ENCODE data around the gene CAP2.

Gene CAP2

DNA sequence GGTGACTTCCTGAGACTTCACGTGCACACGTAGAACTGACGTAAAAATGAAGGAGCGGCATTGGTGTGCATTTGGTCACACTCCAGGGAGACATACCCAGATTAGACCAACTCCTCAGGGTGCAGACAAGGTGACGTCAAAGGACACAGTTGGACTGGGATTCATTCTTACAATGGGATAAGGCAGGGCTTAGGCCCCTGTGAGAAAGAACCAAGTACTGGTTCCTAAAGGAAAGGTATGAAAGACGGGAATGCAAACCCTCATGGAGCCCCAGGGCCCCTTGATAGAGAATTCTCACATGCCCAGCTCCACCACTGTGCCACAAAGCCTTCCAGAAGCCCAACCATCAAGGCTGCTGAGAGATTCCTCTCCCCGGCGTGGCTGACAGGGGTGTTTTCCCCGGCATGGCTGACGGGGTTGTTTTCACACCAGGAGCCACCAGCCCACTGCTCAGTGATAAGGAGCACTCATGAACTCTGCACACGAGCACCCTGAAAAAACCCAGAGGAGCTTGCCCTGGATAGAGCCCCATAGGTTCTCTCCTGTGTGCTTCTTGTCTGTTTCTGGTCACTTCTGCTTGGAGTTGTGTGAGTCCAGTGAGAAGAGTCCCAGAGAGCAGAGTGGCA is 90.1 kb downstream of the CAP2 start:
- H4K8ac ChIP-seq (ENCODE audit: low read depth, low read length): no peak overlapping the region
- no peak overlapping the region for H4K91ac ChIP-seq (ENCODE audit: low read depth, low read length)
- H3K79me2 ChIP-seq (ENCODE audit: control insufficient read depth, insufficient read depth, low read length, poor library complexity): no peaks in the 10 kb centered on the region
- H3K4me1 ChIP-seq (ENCODE audit: control insufficient read depth in 1 of 2, insufficient read depth in 2 of 2, low read length in 2 of 2): no peaks in the 10 kb centered on the region
- no peak overlapping the region for H2BK120ac ChIP-seq (ENCODE audit: insufficient read depth, low read length, poor library complexity)
- H3K4me2 ChIP-seq (ENCODE audit: low read length): no peak overlapping the region
- H3K9me3 ChIP-seq (ENCODE audit: insufficient read depth, low read depth, low read length): no peaks in the 10 kb centered on the region
- no peaks in the 10 kb centered on the region for H3K79me1 ChIP-seq (ENCODE audit: low read length)
- H2BK5ac ChIP-seq (ENCODE audit: low read depth, low read length, poor library complexity): no peak overlapping the region
- H3K4me3 ChIP-seq (ENCODE audit: low read depth, low read length): no peak overlapping the region
- no peak overlapping the region for H3K4ac ChIP-seq (ENCODE audit: low read depth, low read length)
- no peaks in the 10 kb centered on the region for H3K27me3 ChIP-seq (ENCODE audit: insufficient read depth, low read length)
- no peak overlapping the region for H2AK5ac ChIP-seq (ENCODE audit: low read length)
- no peak overlapping the region for H3K9ac ChIP-seq (ENCODE audit: low read length)
- WGBS (ENCODE audit: extremely low coverage, insufficient coverage, insufficient read length): no CpG with 5 or more reads among the region's 11 CpGs
- H2BK12ac ChIP-seq (ENCODE audit: low read length): no peak overlapping the region
- H3K14ac ChIP-seq (ENCODE audit: low read length): no peak overlapping the region
- no peak overlapping the region for H3K23ac ChIP-seq (ENCODE audit: low read length)
- H3K36me3 ChIP-seq (ENCODE audit: control insufficient read depth in 1 of 2, insufficient read depth in 2 of 2, low read length in 2 of 2): peaks cover 12 to 26% of the 10 kb centered on the region in 2 experiments
- no peak for DNase-seq
- H3K27ac ChIP-seq (ENCODE audit: low read depth, low read length): no peak overlapping the region
- no peak overlapping the region for H3K18ac ChIP-seq (ENCODE audit: low read length)
- no peak overlapping the region for H4K12ac ChIP-seq (ENCODE audit: low read depth, low read length)
- no peak overlapping the region for H2AFZ ChIP-seq (ENCODE audit: insufficient read depth, low read length, poor library complexity)

DNA sequence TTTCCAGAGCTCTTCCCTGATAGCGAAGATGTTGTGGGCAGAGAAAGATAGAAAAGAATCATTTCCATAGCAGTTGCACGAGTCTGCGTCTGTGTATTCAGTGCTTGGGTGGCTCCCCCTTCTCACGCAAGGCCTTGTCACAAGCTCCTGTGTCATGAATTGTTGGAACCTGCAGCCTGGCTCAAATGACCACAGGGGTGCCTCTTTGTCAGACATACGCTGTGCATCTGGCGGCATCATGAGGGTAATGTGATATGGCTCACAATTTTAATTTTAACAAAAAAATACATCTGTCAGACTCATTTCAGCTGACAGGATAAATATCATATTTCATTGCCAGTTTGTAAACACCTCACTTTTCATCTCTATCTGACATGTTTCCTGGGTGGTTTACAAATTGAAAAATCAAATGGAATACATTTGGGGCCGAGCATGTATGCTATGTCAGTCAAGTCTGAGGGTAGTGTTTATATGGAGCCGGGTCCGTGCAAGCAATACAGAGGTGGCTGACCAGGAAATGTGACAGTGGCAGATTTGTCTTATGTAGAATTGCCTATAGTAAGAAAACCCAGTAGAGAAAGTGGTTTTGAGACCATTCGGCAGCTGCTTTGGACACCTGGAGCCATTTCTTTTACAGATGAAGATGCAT is 90.9 kb downstream of the CAP2 start:
- Histone ChIP-seq H2AFZ (ENCODE audit: insufficient read depth, low read length, poor library complexity) (no peak overlapping the region), H3K4me3 (ENCODE audit: low read depth, low read length) (no peak overlapping the region), H3K9me3 (ENCODE audit: insufficient read depth, low read depth, low read length) (no peaks in the 10 kb centered on the region), H2BK12ac (ENCODE audit: low read length) (no peak overlapping the region), H3K4me2 (ENCODE audit: low read length) (no peak overlapping the region), H3K23ac (ENCODE audit: low read length) (no peak overlapping the region), H2AK5ac (ENCODE audit: low read length) (no peak overlapping the region), H4K8ac (ENCODE audit: low read depth, low read length) (no peak overlapping the region), H3K79me1 (ENCODE audit: low read length) (no peaks in the 10 kb centered on the region), H3K4me1 (ENCODE audit: control insufficient read depth in 1 of 2, insufficient read depth in 2 of 2, low read length in 2 of 2) (no peaks in the 10 kb centered on the region), H2BK120ac (ENCODE audit: insufficient read depth, low read length, poor library complexity) (no peak overlapping the region), H3K27ac (ENCODE audit: low read depth, low read length) (no peak overlapping the region), H3K18ac (ENCODE audit: low read length) (no peak overlapping the region), H4K91ac (ENCODE audit: low read depth, low read length) (no peak overlapping the region), H3K27me3 (ENCODE audit: insufficient read depth, low read length) (no peaks in the 10 kb centered on the region), H4K12ac (ENCODE audit: low read depth, low read length) (no peak overlapping the region), H3K4ac (ENCODE audit: low read depth, low read length) (no peak overlapping the region), H3K14ac (ENCODE audit: low read length) (no peak overlapping the region), H3K36me3 (ENCODE audit: control insufficient read depth in 1 of 2, insufficient read depth in 2 of 2, low read length in 2 of 2) (peaks cover 12 to 23% of the 10 kb centered on the region in 2 experiments), H2BK5ac (ENCODE audit: low read depth, low read length, poor library complexity) (no peak overlapping the region), H3K9ac (ENCODE audit: low read length) (no peak overlapping the region), H3K79me2 (ENCODE audit: control insufficient read depth, insufficient read depth, low read length, poor library complexity) (no peaks in the 10 kb centered on the region)
- no peak for DNase-seq
- no CpG with 5 or more reads among the region's 10 CpGs for WGBS (ENCODE audit: extremely low coverage, insufficient coverage, insufficient read length)

DNA sequence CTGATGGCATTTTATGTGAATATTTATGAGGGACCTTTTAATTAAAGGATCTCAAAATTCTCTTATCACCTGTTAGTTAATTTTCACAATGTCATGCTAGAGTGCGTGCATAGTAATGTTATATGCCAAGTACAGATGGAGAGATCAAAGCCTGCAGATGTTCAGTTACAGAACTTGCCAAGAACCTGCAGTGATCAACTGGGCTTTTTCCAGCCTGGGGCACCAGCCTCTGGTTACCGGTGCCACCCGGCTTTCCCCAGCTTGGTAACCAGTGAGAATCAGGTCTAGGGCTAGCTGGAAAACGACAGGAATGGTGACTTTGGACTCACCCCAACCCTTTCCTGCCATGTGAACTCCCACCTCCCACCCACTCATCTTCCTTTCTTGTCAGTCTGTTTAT is 91.8 kb downstream of the CAP2 start:
- H3K79me1 ChIP-seq (ENCODE audit: low read length): no peaks in the 10 kb centered on the region
- no peak overlapping the region for H3K4me3 ChIP-seq (ENCODE audit: low read depth, low read length)
- no peak overlapping the region for H3K9ac ChIP-seq (ENCODE audit: low read length)
- H3K36me3 ChIP-seq (ENCODE audit: control insufficient read depth in 1 of 2, insufficient read depth in 2 of 2, low read length in 2 of 2): peaks cover 12 to 23% of the 10 kb centered on the region in 2 experiments
- H3K27me3 ChIP-seq (ENCODE audit: insufficient read depth, low read length): no peaks in the 10 kb centered on the region
- H2BK5ac ChIP-seq (ENCODE audit: low read depth, low read length, poor library complexity): no peak overlapping the region
- no peak overlapping the region for H4K12ac ChIP-seq (ENCODE audit: low read depth, low read length)
- no peak overlapping the region for H2BK12ac ChIP-seq (ENCODE audit: low read length)
- H2AK5ac ChIP-seq (ENCODE audit: low read length): no peak overlapping the region
- H3K18ac ChIP-seq (ENCODE audit: low read length): no peak overlapping the region
- H3K14ac ChIP-seq (ENCODE audit: low read length): no peak overlapping the region
- no peak overlapping the region for H2AFZ ChIP-seq (ENCODE audit: insufficient read depth, low read length, poor library complexity)
- H3K79me2 ChIP-seq (ENCODE audit: control insufficient read depth, insufficient read depth, low read length, poor library complexity): no peaks in the 10 kb centered on the region
- no peak overlapping the region for H2BK120ac ChIP-seq (ENCODE audit: insufficient read depth, low read length, poor library complexity)
- H3K4me1 ChIP-seq (ENCODE audit: control insufficient read depth in 1 of 2, insufficient read depth in 2 of 2, low read length in 2 of 2): no peaks in the 10 kb centered on the region
- H3K27ac ChIP-seq (ENCODE audit: low read depth, low read length): no peak overlapping the region
- no peak overlapping the region for H3K23ac ChIP-seq (ENCODE audit: low read length)
- no peak overlapping the region for H3K4me2 ChIP-seq (ENCODE audit: low read length)
- H3K9me3 ChIP-seq (ENCODE audit: insufficient read depth, low read depth, low read length): no peaks in the 10 kb centered on the region
- H3K4ac ChIP-seq (ENCODE audit: low read depth, low read length): no peak overlapping the region
- H4K8ac ChIP-seq (ENCODE audit: low read depth, low read length): no peak overlapping the region
- no peak for DNase-seq
- H4K91ac ChIP-seq (ENCODE audit: low read depth, low read length): no peak overlapping the region
- no CpG with 5 or more reads among the region's 4 CpGs for WGBS (ENCODE audit: extremely low coverage, insufficient coverage, insufficient read length)

DNA sequence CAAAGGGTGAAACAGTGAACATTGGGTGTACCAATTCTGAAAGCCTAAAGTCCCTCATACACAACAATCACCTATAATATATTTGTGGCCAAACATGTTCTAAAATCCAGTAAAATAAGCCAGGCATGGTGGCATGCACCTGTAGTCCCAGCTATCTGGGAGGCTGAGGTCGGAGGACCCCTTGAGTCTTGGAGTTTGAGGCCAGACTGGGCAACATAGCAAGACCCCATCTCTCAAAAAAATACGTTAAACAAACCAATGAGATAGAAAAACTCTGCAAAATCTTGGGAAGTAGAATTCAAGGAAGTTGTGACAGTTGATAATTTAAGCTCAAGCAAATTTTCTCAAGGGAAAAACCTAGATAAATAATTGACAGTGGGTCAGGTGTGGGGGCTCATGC is 92.6 kb downstream of the CAP2 start:
- H3K18ac ChIP-seq (ENCODE audit: low read length): no peak overlapping the region
- no peak overlapping the region for H3K27ac ChIP-seq (ENCODE audit: low read depth, low read length)
- H4K91ac ChIP-seq (ENCODE audit: low read depth, low read length): no peak overlapping the region
- no peaks in the 10 kb centered on the region for H3K4me1 ChIP-seq (ENCODE audit: control insufficient read depth in 1 of 2, insufficient read depth in 2 of 2, low read length in 2 of 2)
- no peak for DNase-seq
- no peak overlapping the region for H4K12ac ChIP-seq (ENCODE audit: low read depth, low read length)
- no peaks in the 10 kb centered on the region for H3K9me3 ChIP-seq (ENCODE audit: insufficient read depth, low read depth, low read length)
- H3K23ac ChIP-seq (ENCODE audit: low read length): no peak overlapping the region
- peaks cover 12 to 23% of the 10 kb centered on the region in 2 experiments for H3K36me3 ChIP-seq (ENCODE audit: control insufficient read depth in 1 of 2, insufficient read depth in 2 of 2, low read length in 2 of 2)
- no peak overlapping the region for H4K8ac ChIP-seq (ENCODE audit: low read depth, low read length)
- no peak overlapping the region for H2AK5ac ChIP-seq (ENCODE audit: low read length)
- H3K4me2 ChIP-seq (ENCODE audit: low read length): no peak overlapping the region
- H2AFZ ChIP-seq (ENCODE audit: insufficient read depth, low read length, poor library complexity): no peak overlapping the region
- H3K9ac ChIP-seq (ENCODE audit: low read length): no peak overlapping the region
- H3K27me3 ChIP-seq (ENCODE audit: insufficient read depth, low read length): no peaks in the 10 kb centered on the region
- no peak overlapping the region for H2BK5ac ChIP-seq (ENCODE audit: low read depth, low read length, poor library complexity)
- H3K79me2 ChIP-seq (ENCODE audit: control insufficient read depth, insufficient read depth, low read length, poor library complexity): no peaks in the 10 kb centered on the region
- H3K4ac ChIP-seq (ENCODE audit: low read depth, low read length): no peak overlapping the region
- no CpG with 5 or more reads among the region's 2 CpGs for WGBS (ENCODE audit: extremely low coverage, insufficient coverage, insufficient read length)
- H3K79me1 ChIP-seq (ENCODE audit: low read length): no peaks in the 10 kb centered on the region
- H2BK120ac ChIP-seq (ENCODE audit: insufficient read depth, low read length, poor library complexity): no peak overlapping the region
- H3K14ac ChIP-seq (ENCODE audit: low read length): no peak overlapping the region
- no peak overlapping the region for H2BK12ac ChIP-seq (ENCODE audit: low read length)
- H3K4me3 ChIP-seq (ENCODE audit: low read depth, low read length): no peak overlapping the region

All from trophoblast cell (in vitro differentiated cells and primary cell).